ENCODE results near the gene ZBTB40.

- TF ChIP-seq CTCF (IDR thresholded peaks at IDR 0.05; ENCODE audit: low read depth, low read length) (no peak), EZH2phosphoT487 (IDR thresholded peaks at IDR 0.05; ENCODE audit: low read depth) (no peak)
Measured at GRCh38 chr1:22484706-22485345, 33.2 kb downstream of the ZBTB40 start.

Data from OCI-LY3 (cell line).